AG08395 (cell line): ENCODE measurements around the gene FLT3.

Experiments
- DNase-seq: peaks from one replicate; pipeline ENCODE4 v3.0.0; 2012; ENCODE audit warnings: mixed read lengths, low spot score

FLT3 gene

DNA sequence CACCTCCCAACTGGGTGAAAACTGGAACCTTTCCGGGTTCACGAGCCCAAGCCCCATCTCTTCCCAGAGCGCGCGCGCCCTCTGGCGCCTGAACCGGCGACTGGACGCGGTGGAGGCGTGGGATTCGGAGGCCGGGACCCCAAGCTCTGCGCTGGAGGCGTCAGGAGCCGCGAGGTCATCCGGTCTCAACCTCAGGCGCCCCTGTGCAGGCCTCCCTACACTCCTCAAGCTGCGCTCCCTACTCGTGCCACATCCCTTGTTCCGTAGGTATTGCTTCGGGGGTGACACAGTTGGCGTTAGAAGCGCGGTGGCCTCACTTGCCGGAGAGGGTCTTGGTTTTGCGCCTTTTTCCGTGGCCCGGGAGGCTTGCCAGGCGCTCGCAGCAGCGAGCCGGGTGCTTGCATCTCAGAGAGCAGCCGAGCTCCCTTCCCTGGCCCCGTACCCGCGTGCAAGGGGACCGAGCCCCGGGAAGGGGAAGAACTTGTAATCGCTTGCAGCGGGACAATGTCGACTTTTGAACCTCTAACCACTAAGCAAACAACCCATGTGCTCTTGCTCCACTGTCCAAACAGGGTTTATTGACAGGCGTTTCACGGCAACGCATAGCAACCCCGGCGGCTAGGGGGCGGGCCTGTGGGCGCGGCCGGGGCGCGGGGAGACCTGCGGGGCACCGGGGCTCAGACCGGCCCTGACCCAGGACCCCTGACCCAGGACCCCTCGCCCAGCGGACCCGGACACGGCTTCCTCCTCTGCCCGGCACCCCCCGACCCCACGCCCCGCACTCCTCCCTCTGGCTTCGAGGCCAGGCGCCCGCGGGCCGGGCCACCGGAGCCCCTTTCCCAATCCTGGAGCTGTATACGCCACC, 139.8 kb downstream of the FLT3 start:
- DNase-seq: peak; percentile 35

DNA sequence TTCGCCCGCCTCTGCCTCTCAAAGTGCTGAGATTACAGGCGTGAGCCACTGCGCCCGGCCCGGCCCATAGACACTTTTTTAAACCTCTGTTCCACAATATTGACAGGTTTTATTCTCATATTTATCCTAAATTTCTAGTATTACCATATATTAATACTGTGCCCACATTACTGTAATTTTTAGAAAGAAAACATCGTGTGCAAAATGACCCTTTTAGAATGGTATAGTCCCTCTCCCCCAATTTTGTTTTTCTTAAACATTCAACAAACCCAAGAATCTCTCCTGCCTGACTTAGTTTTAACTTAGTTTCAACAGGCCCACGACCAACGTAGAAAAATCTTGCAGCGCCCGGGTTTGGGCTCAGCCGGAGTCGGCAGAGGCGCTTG, 140.4 kb downstream of the FLT3 start:
- no peak for DNase-seq

DNA sequence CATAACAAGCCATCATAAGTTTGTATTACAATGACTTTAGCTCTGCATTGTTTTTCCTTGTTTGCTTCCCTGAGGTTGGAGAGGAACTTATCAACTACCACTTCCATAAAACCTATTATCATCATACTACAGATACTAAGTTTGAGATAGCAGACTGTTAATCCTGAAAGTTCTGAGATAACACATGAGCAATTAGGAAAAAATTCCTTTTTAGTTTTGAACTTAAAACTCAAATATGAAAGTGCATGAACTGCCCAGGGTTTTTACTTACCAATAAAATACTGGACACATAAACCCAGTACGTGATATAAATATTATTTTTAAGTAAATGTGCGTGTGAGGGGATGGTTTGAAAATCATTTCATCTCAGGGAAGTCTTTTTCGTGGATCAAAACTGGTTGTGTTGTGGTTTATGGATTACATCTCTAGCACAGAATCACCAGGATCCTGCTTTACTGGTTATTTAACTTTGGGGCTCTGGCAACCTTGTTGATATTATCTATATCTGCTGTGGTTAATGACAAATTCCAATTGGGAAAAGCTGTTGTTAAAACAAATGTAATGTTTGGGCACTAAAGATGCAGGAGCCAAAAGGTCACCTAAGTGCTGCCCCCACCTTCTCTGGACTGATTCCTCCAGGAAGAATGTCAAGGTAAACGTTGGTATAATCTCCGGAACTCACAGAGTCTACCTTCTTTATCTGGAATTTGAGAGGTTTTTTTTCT, 143.6 kb downstream of the FLT3 start:
- no peak for DNase-seq

DNA sequence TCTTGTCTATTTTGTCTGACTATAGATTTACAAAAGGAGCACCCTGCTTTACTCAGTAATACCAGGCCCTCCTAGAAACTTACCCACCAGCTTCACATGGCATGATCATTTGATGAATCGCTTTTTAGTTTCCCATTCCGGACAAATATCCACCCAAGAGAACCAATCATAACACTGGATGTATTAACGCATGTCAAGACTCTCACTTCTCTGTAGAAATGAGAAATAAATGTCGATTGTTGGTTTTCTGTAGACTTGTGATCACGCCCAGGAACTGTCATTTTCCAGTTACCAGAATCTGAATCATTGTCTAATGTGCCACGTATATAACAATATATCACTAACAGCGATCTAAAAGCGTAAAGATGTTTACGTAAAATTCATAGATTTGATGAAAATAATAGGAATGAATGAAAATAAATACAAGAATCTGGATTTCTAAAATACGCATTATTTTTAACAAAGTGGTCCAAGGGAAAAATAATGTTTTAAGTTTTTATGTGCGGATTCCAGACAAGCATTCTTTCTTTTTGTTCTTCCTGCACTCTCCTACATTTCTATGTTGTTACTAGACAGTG, 145.3 kb downstream of the FLT3 start:
- DNase-seq: no peak

DNA sequence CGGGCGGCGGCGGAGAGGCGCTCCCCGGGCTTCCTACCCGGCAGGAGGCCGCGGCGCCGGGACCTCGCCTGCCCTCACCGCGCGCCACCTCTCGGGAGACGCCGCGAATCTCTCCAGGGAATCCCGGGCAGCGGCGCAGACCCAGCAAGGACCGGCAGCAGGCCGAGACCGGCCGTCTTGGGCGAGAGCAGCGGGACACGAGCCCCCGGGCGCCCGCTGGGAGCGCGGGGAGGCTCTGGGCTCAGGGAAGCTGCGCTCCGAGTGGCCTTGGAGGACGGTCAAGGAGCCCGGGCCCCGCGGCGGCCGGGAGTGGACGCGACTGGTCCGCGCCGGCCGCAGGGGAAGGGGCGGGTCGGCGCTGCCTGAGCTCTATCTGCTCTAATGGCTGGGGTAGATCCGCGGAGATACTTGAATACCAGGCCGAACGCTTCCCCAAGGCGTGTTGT, 145.9 kb downstream of the FLT3 start:
- no peak for DNase-seq

DNA sequence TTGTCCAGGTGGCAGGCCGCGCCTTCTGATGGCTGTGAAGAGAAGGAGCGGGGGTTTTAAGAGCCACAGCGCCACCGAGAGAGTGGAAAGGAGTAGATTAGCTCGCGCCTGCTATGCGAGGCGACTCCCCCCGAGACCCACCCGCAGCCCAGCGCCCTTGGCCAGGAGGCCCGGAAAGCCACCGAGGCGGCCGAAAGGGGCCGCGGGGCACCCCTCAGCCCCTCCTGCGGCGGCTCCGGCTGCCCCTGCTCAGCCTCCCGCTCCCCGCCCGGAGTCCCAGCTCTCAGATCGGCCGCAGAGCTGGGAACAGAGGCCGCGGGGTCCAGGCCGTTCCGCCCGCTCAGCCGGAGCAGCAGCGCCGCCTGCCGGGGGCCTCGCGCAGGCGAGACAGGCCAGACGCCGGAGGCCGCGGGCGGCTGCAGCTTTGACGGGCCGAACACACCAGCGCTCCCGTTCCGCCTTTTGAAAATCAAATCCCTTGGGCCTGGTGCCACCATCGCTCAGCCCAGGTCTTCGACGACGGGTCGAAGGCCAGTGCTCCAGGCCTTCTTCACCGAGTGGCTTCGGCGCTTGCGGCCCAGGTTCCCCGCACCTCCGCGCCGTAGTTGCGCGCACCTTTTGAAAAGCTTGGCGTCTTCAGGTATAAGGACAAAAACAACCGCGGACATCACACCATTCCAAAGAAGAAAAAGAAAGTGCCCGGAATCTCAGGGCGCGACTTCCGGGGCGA, 146.5 kb downstream of the FLT3 start:
- DNase-seq: peak; percentile 81
